Hematopoietic multipotent progenitor cell treated with erythropoietin and hydrocortisone succinate and interleukin-3 and kit ligand, for 17 days (in vitro differentiated cells): ENCODE data around the gene FAM9B.

Experiments
- DNase-seq: peaks from one replicate; pipeline ENCODE4 v3.0.0-alpha.2; 2015; ENCODE audit warnings: low spot score

Gene FAM9B

GRCh38 chrX:8980756-8981155 lies 53.2 kb downstream of the FAM9B start:
- DNase-seq = no peak
